Adipocyte (in vitro differentiated cells): ENCODE results near the gene IL22RA2.
A peak's percentile ranks its signal among the peaks of the same experiment; 100 is the strongest.

Experiments used
- DNase-seq: peaks from one replicate; pipeline ENCODE4 v3.0.0-alpha.2; 2015; ENCODE audit warnings: low read depth
- H3K27me3 ChIP-seq: replicated peaks from 2 replicates; pipeline ENCODE4 v1.7.0; 2013; ENCODE audit warnings: mild to moderate bottlenecking, low read length, moderate library complexity; ENCODE audit not compliant: control insufficient read depth, insufficient read depth
- H3K36me3 ChIP-seq: 2 replicates; pipeline ENCODE4 v1.7.0; 2013; ENCODE audit warnings: low read length, mild to moderate bottlenecking, moderate library complexity; ENCODE audit not compliant: control insufficient read depth, insufficient read depth, severe bottlenecking
- H3K4me1 ChIP-seq: 2 replicates; pipeline ENCODE4 v1.7.0; 2013; ENCODE audit warnings: mild to moderate bottlenecking, low read length, moderate library complexity; ENCODE audit not compliant: control insufficient read depth, insufficient read depth
- H3K4me3 ChIP-seq: 2 replicates; pipeline ENCODE4 v1.7.0; 2013; ENCODE audit warnings: mild to moderate bottlenecking, low read length, moderate library complexity
- H3K9ac ChIP-seq: 2 replicates; pipeline ENCODE4 v1.7.0; 2013; ENCODE audit warnings: mild to moderate bottlenecking, low read length, moderate library complexity
- H3K9me3 ChIP-seq: 2 replicates; pipeline ENCODE4 v1.7.0; 2013; ENCODE audit warnings: mild to moderate bottlenecking, low read length, moderate library complexity; ENCODE audit not compliant: control insufficient read depth

IL22RA2 gene

GRCh38 chr6:137148306-137149034 lies 25.0 kb downstream of the IL22RA2 start:
- H3K9ac ChIP-seq = peak overlapping the region; percentile 12
- DNase-seq = peak; percentile 85
- peaks cover 6% of the 10 kb centered on the region for H3K9me3 ChIP-seq
- H3K4me3 ChIP-seq = no peak overlapping the region
- no peaks in the 10 kb centered on the region for H3K36me3 ChIP-seq
- H3K4me1 ChIP-seq = peaks cover 31% of the 10 kb centered on the region
- H3K27me3 ChIP-seq = no peaks in the 10 kb centered on the region

DNA sequence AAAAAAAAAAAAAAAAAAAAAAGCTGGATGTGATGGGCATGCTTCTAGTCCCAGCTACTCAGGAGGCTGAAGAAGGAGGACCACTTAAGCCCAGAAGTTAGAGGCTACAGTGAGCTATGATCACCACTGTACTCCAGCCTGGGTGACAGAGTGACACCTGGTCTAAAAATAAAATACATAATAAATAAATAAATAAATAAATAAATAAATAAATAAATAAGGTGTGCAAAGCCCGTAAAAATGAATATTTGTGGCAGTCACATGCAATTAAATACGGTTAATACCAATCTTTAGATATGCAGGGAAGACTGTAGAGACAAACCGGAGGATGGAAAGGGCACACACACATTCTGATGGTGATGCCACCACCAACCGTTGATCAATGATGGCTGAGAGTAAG lies 26.2 kb downstream of the IL22RA2 start:
- Histone ChIP-seq H3K36me3 (no peaks in the 10 kb centered on the region), H3K9ac (no peak overlapping the region), H3K9me3 (peaks cover 3% of the 10 kb centered on the region), H3K27me3 (no peaks in the 10 kb centered on the region), H3K4me3 (no peak overlapping the region), H3K4me1 (peaks cover 31% of the 10 kb centered on the region)
- no peak for DNase-seq

GRCh38 chr6:137146206-137146605 lies 27.2 kb downstream of the IL22RA2 start:
- Histone ChIP-seq H3K9me3 (no peaks in the 10 kb centered on the region), H3K4me3 (no peak overlapping the region), H3K9ac (no peak overlapping the region), H3K27me3 (no peaks in the 10 kb centered on the region), H3K4me1 (peaks cover 31% of the 10 kb centered on the region), H3K36me3 (no peaks in the 10 kb centered on the region)
- DNase-seq = no peak

DNA sequence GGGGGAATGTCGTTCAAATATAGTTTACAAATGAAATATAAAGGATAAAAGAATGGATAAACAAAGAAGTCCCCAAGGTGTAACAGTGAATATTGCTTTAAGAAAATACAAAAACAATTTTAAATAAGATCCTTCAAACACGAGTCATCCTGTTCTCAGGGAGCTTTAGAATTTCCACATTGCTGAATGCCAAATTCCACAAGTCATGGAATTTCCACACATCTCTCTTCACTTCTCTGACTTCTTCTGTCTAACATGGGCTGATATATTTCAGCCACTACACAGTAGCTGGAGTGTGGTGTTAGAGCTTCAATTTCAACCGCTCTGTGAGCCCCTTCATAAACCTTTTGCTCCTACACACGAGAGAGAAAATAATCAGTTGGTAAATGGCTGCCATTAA lies 28.0 kb downstream of the IL22RA2 start:
- H3K9me3 ChIP-seq = no peaks in the 10 kb centered on the region
- DNase-seq = peak; percentile 69
- no peak overlapping the region for H3K9ac ChIP-seq
- no peaks in the 10 kb centered on the region for H3K36me3 ChIP-seq
- H3K4me3 ChIP-seq = no peak overlapping the region
- H3K27me3 ChIP-seq = no peaks in the 10 kb centered on the region
- H3K4me1 ChIP-seq = peaks cover 31% of the 10 kb centered on the region

GRCh38 chr6:137136065-137136464 lies 37.4 kb downstream of the IL22RA2 start:
- Histone ChIP-seq H3K36me3 (no peaks in the 10 kb centered on the region), H3K27me3 (no peaks in the 10 kb centered on the region), H3K9ac (no peak overlapping the region), H3K9me3 (peaks cover 15% of the 10 kb centered on the region), H3K4me3 (no peak overlapping the region), H3K4me1 (no peaks in the 10 kb centered on the region)
- peak; percentile 55 for DNase-seq

GRCh38 chr6:137134483-137134882 lies 39.0 kb downstream of the IL22RA2 start:
- Histone ChIP-seq H3K9ac (no peak overlapping the region), H3K4me3 (no peak overlapping the region), H3K36me3 (no peaks in the 10 kb centered on the region), H3K27me3 (no peaks in the 10 kb centered on the region), H3K9me3 (peaks cover 15% of the 10 kb centered on the region), H3K4me1 (no peaks in the 10 kb centered on the region)
- DNase-seq = no peak

DNA sequence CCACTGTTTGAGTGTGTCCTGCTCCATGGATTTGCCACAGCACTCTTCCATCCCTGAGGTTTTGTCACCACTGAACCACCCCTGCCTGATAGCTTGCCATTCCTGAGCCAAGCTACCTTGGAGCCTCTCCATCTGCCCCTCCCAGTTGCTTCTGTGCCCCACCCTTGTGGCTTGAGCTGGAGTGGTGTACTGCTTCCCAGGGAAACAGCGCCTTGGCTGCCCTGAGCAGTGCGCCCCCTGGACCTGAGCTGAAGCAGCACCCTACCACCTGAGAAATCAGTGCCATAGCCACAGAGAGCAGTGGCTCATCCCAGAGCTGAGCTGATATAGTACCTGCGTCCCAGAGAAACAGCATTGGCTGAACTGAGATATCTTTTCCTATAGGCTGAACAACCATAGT lies 40.3 kb downstream of the IL22RA2 start:
- no peaks in the 10 kb centered on the region for H3K27me3 ChIP-seq
- no peak overlapping the region for H3K9ac ChIP-seq
- H3K36me3 ChIP-seq = no peaks in the 10 kb centered on the region
- DNase-seq = no peak
- no peak overlapping the region for H3K4me3 ChIP-seq
- H3K9me3 ChIP-seq = peaks cover 17% of the 10 kb centered on the region
- no peaks in the 10 kb centered on the region for H3K4me1 ChIP-seq

GRCh38 chr6:137126875-137127485 lies 46.5 kb downstream of the IL22RA2 start:
- Histone ChIP-seq H3K4me1 (no peaks in the 10 kb centered on the region), H3K4me3 (no peak overlapping the region), H3K9me3 (peaks cover 3% of the 10 kb centered on the region), H3K27me3 (no peaks in the 10 kb centered on the region), H3K36me3 (no peaks in the 10 kb centered on the region), H3K9ac (no peak overlapping the region)
- no peak for DNase-seq

- H3K9ac ChIP-seq = no peak overlapping the region
- H3K4me3 ChIP-seq = no peak overlapping the region
- DNase-seq = no peak
- H3K36me3 ChIP-seq = no peaks in the 10 kb centered on the region
- H3K4me1 ChIP-seq = no peaks in the 10 kb centered on the region
- H3K9me3 ChIP-seq = peaks cover 15% of the 10 kb centered on the region
- H3K27me3 ChIP-seq = no peaks in the 10 kb centered on the region
Observed at GRCh38 chr6:137123078-137123477, 50.4 kb downstream of the IL22RA2 start.

DNA sequence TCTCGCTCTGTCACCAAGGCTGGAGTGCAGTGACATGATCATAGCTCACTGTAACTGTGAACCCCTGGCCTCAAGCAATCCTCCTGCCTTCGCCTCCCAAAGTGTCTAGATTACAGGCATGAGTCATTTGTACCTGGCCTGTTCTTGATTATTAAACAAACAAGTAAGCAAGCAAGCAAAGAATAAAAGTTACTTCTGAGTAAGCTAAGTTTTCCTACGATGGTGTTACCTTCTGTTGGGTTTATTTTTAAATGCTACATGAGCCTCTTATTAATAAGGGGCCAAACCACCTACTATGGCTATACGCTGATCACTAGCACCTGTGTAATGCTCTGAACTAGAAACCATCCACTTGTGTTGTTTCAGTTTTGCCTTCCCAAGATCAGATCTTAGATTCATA lies 50.8 kb downstream of the IL22RA2 start:
- H3K36me3 ChIP-seq = no peaks in the 10 kb centered on the region
- H3K27me3 ChIP-seq = no peaks in the 10 kb centered on the region
- H3K4me1 ChIP-seq = no peaks in the 10 kb centered on the region
- no peak overlapping the region for H3K4me3 ChIP-seq
- no peak overlapping the region for H3K9ac ChIP-seq
- DNase-seq = no peak
- H3K9me3 ChIP-seq = peaks cover 15% of the 10 kb centered on the region

GRCh38 chr6:137121401-137121997 lies 51.9 kb downstream of the IL22RA2 start:
- H3K4me3 ChIP-seq = no peak overlapping the region

More at GRCh38 chr6:137121401-137121997, 51.9 kb downstream of the IL22RA2 start:
- no peak overlapping the region for H3K9ac ChIP-seq
- H3K36me3 ChIP-seq = no peaks in the 10 kb centered on the region
- H3K4me1 ChIP-seq = no peaks in the 10 kb centered on the region
- peaks cover 15% of the 10 kb centered on the region for H3K9me3 ChIP-seq
- H3K27me3 ChIP-seq = no peaks in the 10 kb centered on the region
- no peak for DNase-seq
